Measurements from ENCODE around the gene CENPP.

GRCh38 chr9:92600462-92601261, 274.9 kb downstream of the CENPP start:
- no peak for TF ChIP-seq USF2 (CRISPR knock-in tag; IDR thresholded peaks at IDR 0.05)
- no peak for TF ChIP-seq CTCF (IDR thresholded peaks at IDR 0.05)
- no peak for TF ChIP-seq SP1 (CRISPR knock-in tag; conservative IDR thresholded peaks at IDR 0.05)
- TF ChIP-seq ZNF317 (CRISPR knock-in tag; IDR thresholded peaks at IDR 0.05; ENCODE audit: borderline replicate concordance, low read depth), result no peak
